Measurements from ENCODE around the gene MICAL3. TPM values are rescaled to one million over a fixed set of nuclear protein-coding genes. Genes with fewer than 3 reads are reported as not detected.

The MICAL3 gene
- total and polyA plus RNA-seq, 2 donors from 2014 or later = 5.0 to 99.4 TPM

GRCh38 chr22:17951315-17951714, 73.0 kb downstream of the MICAL3 start:
- Histone ChIP-seq H3K4me1 (ENCODE audit: control insufficient read depth in 2 of 3, insufficient read depth in 2 of 3, low read depth in 1 of 3, low read length in 3 of 3) (peaks cover 0 to 56% (median 45%) of the 10 kb centered on the region in 3 donors), H3K9ac (ENCODE audit: low read length in 3 of 3) (no peak overlapping the region), H3K27me3 (ENCODE audit: control insufficient read depth, insufficient read depth, low read length) (no peaks in the 10 kb centered on the region), H3K27ac (ENCODE audit: low read depth in 2 of 2, low read length in 2 of 2) (peak overlapping the region; percentile 65 to 82), H3K9me3 (ENCODE audit: control insufficient read depth in 2 of 3, insufficient read depth in 1 of 3, low read length in 3 of 3) (no peaks in the 10 kb centered on the region), H3K4me3 (ENCODE audit: low read length in 3 of 3) (no peak overlapping the region), H3K36me3 (ENCODE audit: control insufficient read depth in 2 of 3, insufficient read depth in 3 of 3, low read length in 3 of 3) (no peaks in the 10 kb centered on the region)
- DNase-seq (no peak), FAIRE-seq (no peak)
- intact Hi-C loops (cut with DNase I) = no loop called here
- TF ChIP-seq, protein P1, sequence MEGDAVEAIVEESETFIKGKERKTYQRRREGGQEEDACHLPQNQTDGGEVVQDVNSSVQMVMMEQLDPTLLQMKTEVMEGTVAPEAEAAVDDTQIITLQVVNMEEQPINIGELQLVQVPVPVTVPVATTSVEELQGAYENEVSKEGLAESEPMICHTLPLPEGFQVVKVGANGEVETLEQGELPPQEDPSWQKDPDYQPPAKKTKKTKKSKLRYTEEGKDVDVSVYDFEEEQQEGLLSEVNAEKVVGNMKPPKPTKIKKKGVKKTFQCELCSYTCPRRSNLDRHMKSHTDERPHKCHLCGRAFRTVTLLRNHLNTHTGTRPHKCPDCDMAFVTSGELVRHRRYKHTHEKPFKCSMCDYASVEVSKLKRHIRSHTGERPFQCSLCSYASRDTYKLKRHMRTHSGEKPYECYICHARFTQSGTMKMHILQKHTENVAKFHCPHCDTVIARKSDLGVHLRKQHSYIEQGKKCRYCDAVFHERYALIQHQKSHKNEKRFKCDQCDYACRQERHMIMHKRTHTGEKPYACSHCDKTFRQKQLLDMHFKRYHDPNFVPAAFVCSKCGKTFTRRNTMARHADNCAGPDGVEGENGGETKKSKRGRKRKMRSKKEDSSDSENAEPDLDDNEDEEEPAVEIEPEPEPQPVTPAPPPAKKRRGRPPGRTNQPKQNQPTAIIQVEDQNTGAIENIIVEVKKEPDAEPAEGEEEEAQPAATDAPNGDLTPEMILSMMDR (IDR thresholded peaks at IDR 0.05; ENCODE audit: borderline replicate concordance, extremely low read depth, insufficient read depth) = no peak

DNA sequence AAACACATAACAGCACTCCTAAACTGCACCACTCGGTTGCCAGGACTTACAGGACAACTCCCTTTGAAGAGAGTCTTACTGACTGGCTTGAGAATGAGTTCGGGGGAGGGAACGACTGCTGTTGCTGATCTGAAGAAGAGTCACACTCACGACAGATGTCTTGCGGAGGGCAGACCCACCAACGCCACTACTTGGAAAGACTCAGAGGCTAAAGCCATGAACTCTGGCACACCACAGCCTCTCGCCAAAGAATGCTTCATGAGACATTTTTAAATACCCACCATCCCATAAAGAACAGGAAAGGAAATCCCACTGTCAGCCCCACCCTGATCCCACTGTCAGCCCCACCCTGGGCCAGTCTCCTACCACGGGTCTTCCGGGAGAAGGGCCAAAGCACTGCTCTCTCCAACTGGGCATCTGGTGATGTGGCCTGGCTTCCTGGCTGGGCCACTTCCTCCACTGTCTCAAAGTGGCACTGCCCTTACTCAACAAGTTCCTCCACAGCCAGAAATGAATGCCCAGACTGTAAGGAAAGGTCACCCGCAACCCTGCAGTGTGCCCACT, 73.6 kb downstream of the MICAL3 start:
- Histone ChIP-seq H3K9me3 (ENCODE audit: control insufficient read depth in 2 of 3, insufficient read depth in 1 of 3, low read length in 3 of 3) (no peaks in the 10 kb centered on the region), H3K4me3 (ENCODE audit: low read length in 3 of 3) (no peak overlapping the region), H3K27me3 (ENCODE audit: control insufficient read depth, insufficient read depth, low read length) (no peaks in the 10 kb centered on the region), H3K4me1 (ENCODE audit: control insufficient read depth in 2 of 3, insufficient read depth in 2 of 3, low read depth in 1 of 3, low read length in 3 of 3) (peaks cover 0 to 56% (median 46%) of the 10 kb centered on the region in 3 donors), H3K27ac (ENCODE audit: low read depth in 2 of 2, low read length in 2 of 2) (peak overlapping the region; percentile 65 to 82), H3K9ac (ENCODE audit: low read length in 3 of 3) (no peak overlapping the region), H3K36me3 (ENCODE audit: control insufficient read depth in 2 of 3, insufficient read depth in 3 of 3, low read length in 3 of 3) (no peaks in the 10 kb centered on the region)
- FAIRE-seq (no peak), DNase-seq (no peak)
- TF ChIP-seq, protein P1 (IDR thresholded peaks at IDR 0.05; ENCODE audit: borderline replicate concordance, extremely low read depth, insufficient read depth) = no peak
- intact Hi-C loops (cut with DNase I) = no loop called here

DNA sequence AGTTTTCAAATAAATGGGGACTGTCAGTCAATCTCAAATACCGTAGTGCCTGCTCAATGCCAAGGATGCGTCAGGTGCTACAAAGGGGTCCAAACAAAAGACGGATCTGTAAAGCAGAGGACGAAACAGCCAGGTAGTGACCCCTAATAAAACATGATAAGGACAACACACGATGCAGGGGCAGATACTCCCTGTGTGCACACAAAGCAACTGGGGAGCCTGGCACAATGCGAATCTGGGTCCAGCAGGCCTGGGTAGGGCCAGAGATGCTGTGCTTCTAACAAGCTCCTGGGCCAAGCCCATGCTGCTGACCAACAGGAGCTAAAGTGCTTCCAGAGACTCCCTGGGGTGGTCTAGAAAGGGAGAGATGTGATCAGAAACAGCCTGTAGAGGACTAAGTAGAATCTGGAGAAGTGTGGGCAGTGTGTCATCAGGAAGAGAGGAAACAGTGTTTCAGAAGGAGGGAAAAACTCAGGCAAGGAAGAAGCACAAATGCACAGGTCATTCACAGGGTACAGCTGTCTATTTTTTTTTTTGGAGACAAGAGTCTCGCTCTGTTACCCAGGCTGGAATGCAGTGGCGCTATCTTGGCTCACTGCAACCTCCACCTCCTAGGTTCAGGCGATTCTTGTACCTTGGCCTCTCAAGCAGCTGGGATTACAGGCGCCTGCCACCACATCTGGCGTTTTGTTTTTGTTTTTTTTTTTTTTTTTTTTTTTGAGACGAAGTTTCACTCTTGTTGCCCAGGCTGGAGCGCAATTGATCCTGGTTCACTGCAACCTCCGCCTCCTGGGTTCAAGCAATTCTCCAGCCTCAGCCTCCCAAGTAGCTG, 74.5 kb downstream of the MICAL3 start:
- Histone ChIP-seq H3K27me3 (ENCODE audit: control insufficient read depth, insufficient read depth, low read length) (no peaks in the 10 kb centered on the region), H3K36me3 (ENCODE audit: control insufficient read depth in 2 of 3, insufficient read depth in 3 of 3, low read length in 3 of 3) (no peaks in the 10 kb centered on the region), H3K4me1 (ENCODE audit: control insufficient read depth in 2 of 3, insufficient read depth in 2 of 3, low read depth in 1 of 3, low read length in 3 of 3) (peaks cover 0 to 49% (median 48%) of the 10 kb centered on the region in 3 donors), H3K9me3 (ENCODE audit: control insufficient read depth in 2 of 3, insufficient read depth in 1 of 3, low read length in 3 of 3) (no peaks in the 10 kb centered on the region), H3K27ac (ENCODE audit: low read depth in 2 of 2, low read length in 2 of 2) (peak overlapping the region; percentile 13 to 32), H3K9ac (ENCODE audit: low read length in 3 of 3) (no peak overlapping the region), H3K4me3 (ENCODE audit: low read length in 3 of 3) (no peak overlapping the region)
- TF ChIP-seq, protein P1 (IDR thresholded peaks at IDR 0.05; ENCODE audit: borderline replicate concordance, extremely low read depth, insufficient read depth) = no peak
- DNase-seq = no peak
- intact Hi-C loops (cut with DNase I) = no loop called here
- FAIRE-seq = no peak
